ENCODE data around the gene GDPD3. TPM values are rescaled to one million over a fixed set of nuclear protein-coding genes. Genes with fewer than 3 reads are reported as not detected.
A peak's percentile ranks its signal among the peaks of the same experiment; 100 is the strongest.

The GDPD3 gene
- total and polyA plus RNA-seq, 2 of the 13 experiments (the other 11 are each of a cell fraction or from before 2014, with no cell fraction given), result 18.7 to 20.6 TPM

- TF ChIP-seq ZNF549 (CRISPR knock-in tag; IDR thresholded peaks at IDR 0.05) (no peak), ZNF367 (CRISPR knock-in tag; IDR thresholded peaks at IDR 0.05; ENCODE audit: borderline replicate concordance) (no peak), ZFP90 (CRISPR knock-in tag; IDR thresholded peaks at IDR 0.05; ENCODE audit: borderline replicate concordance) (peak; percentile 57; the same call in 1 of the 2 replicates), CBX5 (CRISPR knock-in tag; IDR thresholded peaks at IDR 0.05; ENCODE audit: borderline replicate concordance) (peak; percentile 69; the same call in 1 of the 2 replicates), GZF1 (CRISPR knock-in tag; IDR thresholded peaks at IDR 0.05) (no peak), KMT2A (CRISPR knock-in tag; IDR thresholded peaks at IDR 0.05) (peak; percentile 48; the same call in 1 of the 2 replicates), ZNF737 (CRISPR knock-in tag; IDR thresholded peaks at IDR 0.05; ENCODE audit: borderline replicate concordance) (no peak), ZFX (CRISPR knock-in tag; IDR thresholded peaks at IDR 0.05; ENCODE audit: low read depth) (peak; percentile 96), JARID2 (CRISPR knock-in tag; IDR thresholded peaks at IDR 0.05; ENCODE audit: insufficient replicate concordance) (no peak), SATB2 (CRISPR knock-in tag; IDR thresholded peaks at IDR 0.05) (no peak), FOXM1 (CRISPR knock-in tag; IDR thresholded peaks at IDR 0.05) (no peak), ZNF768 (CRISPR knock-in tag; IDR thresholded peaks at IDR 0.05) (peak; percentile 61; the same call in 1 of the 2 replicates), SNAPC4 (CRISPR knock-in tag; IDR thresholded peaks at IDR 0.05) (peak; percentile 40), NCOA2 (CRISPR knock-in tag; IDR thresholded peaks at IDR 0.05) (peak; percentile 41; the same call in 1 of the 2 replicates), ZNF160 (CRISPR knock-in tag; IDR thresholded peaks at IDR 0.05) (peak; percentile 67; the same call in 1 of the 2 replicates), ZFP36L2 (CRISPR knock-in tag; IDR thresholded peaks at IDR 0.05) (0 out of 2 replicates have a peak, but pooled peaks have one; percentile 46), PHF20 (CRISPR knock-in tag; IDR thresholded peaks at IDR 0.05) (peak; percentile 73), PHF21A (CRISPR knock-in tag; IDR thresholded peaks at IDR 0.05) (peak; percentile 61), ZNF44 (CRISPR knock-in tag; IDR thresholded peaks at IDR 0.05) (0 out of 2 replicates have a peak, but pooled peaks have one; percentile 61), CBX1 (IDR thresholded peaks at IDR 0.05; ENCODE audit: low read depth) (peak; percentile 48), SNAPC5 (CRISPR knock-in tag; IDR thresholded peaks at IDR 0.05; ENCODE audit: borderline replicate concordance) (peak; percentile 90; the same call in 1 of the 2 replicates)
- TF ChIP-seq, protein P1, sequence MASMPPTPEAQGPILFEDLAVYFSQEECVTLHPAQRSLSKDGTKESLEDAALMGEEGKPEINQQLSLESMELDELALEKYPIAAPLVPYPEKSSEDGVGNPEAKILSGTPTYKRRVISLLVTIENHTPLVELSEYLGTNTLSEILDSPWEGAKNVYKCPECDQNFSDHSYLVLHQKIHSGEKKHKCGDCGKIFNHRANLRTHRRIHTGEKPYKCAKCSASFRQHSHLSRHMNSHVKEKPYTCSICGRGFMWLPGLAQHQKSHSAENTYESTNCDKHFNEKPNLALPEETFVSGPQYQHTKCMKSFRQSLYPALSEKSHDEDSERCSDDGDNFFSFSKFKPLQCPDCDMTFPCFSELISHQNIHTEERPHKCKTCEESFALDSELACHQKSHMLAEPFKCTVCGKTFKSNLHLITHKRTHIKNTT (CRISPR knock-in tag; IDR thresholded peaks at IDR 0.05), result no peak
- TF ChIP-seq, protein P2, sequence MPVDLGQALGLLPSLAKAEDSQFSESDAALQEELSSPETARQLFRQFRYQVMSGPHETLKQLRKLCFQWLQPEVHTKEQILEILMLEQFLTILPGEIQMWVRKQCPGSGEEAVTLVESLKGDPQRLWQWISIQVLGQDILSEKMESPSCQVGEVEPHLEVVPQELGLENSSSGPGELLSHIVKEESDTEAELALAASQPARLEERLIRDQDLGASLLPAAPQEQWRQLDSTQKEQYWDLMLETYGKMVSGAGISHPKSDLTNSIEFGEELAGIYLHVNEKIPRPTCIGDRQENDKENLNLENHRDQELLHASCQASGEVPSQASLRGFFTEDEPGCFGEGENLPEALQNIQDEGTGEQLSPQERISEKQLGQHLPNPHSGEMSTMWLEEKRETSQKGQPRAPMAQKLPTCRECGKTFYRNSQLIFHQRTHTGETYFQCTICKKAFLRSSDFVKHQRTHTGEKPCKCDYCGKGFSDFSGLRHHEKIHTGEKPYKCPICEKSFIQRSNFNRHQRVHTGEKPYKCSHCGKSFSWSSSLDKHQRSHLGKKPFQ (CRISPR knock-in tag; IDR thresholded peaks at IDR 0.05; ENCODE audit: insufficient replicate concordance), result no peak
Observed at GRCh38 chr16:30096105-30096861, 17.1 kb downstream of the GDPD3 start, which contains the start of gene YPEL3 (continued).

Measured in HepG2 (cell line).